Breast epithelium (tissue), 4 donors: ENCODE measurements around the gene KRTAP10-10. TPM values are rescaled to one million over a fixed set of nuclear protein-coding genes. Genes with fewer than 3 reads are reported as not detected.
"Not testable (repeated sequence)": the region's sequence is repeated elsewhere in the genome, so short reads cannot be mapped to it uniquely, and the experiment has no call there.

Source experiments
- DNase-seq, 2 donors: peaks; one replicate each; pipeline ENCODE4 v3.0.0-alpha.2; 2019; ENCODE audit warnings: low spot score in 2 of 2
- H3K27ac ChIP-seq, 2 donors: fragments of 200-600 bp; sonication (generic) in 1 of 2; one replicate each; pipeline ENCODE4 v1.5.1; 2016 to 2019; ENCODE audit warnings: mild to moderate bottlenecking in 1 of 2
- H3K27me3 ChIP-seq, 2 donors: fragments of 200-600 bp; sonication (generic) in 1 of 2; one replicate each; pipeline versions ENCODE4 v1.5.1 to v1.6.0; 2017 to 2019; ENCODE audit warnings: control low read depth in 1 of 2, mild to moderate bottlenecking in 1 of 2
- H3K36me3 ChIP-seq: fragments of 200-600 bp; one replicate; pipeline ENCODE4 v1.5.1; 2019
- H3K4me1 ChIP-seq, 2 donors: fragments of 200-600 bp; sonication (generic); one replicate each; pipeline ENCODE4 v1.5.1; 2016 to 2019; ENCODE audit warnings: control low read depth in 1 of 2
- H3K4me3 ChIP-seq, 3 donors: fragments of 200-600 bp; sonication (generic); 1 replicate in 2 of 3; 2 replicates in 1 of 3; pipeline ENCODE4 v1.5.1; 2016 to 2019; ENCODE audit warnings: mild to moderate bottlenecking in 3 of 3, moderate library complexity in 2 of 3
- H3K9me3 ChIP-seq, 2 donors: fragments of 200-600 bp; sonication (generic) in 1 of 2; one replicate each; pipeline ENCODE4 v1.5.1; 2016 to 2019; ENCODE audit warnings: control low read depth in 1 of 2
- CTCF ChIP-seq, 3 donors: fragments of 450-650 bp; IDR thresholded peaks; one replicate each; pipeline ENCODE4 v1.5.1; 2016 to 2017; ENCODE audit warnings: antibody characterized with exemption in 3 of 3, mild to moderate bottlenecking in 3 of 3, moderate library complexity in 3 of 3
- POLR2A ChIP-seq: fragments of 450-650 bp; IDR thresholded peaks from one replicate; pipeline ENCODE4 v1.6.1; 2016; ENCODE audit warnings: antibody characterized with exemption, mild to moderate bottlenecking, moderate library complexity
- POLR2AphosphoS5 ChIP-seq, 3 donors: sonication (generic); formaldehyde crosslinking; IDR thresholded peaks; one replicate each; pipeline ENCODE4 v1.6.1; 2017; ENCODE audit warnings: antibody characterized with exemption in 3 of 3
- intact Hi-C: fragments of 100-400 bp; cut with DNase I; formaldehyde crosslinking; loops from one replicate; pipeline ENCODE4 v1.15.1; 2023; ENCODE audit warnings: low total_unique reads
- total RNA-seq, 3 donors: library from RNA; depleted of rRNA; stranded (reverse); fragments of >200 nt; gene quantifications; one replicate each; pipeline ENCODE4 v1.1.0, GENCODE V29; 2016

Gene KRTAP10-10
- total RNA-seq, 3 donors from 2014 or later: not detected

GRCh38 chr21:44596068-44596725 lies 41.0 kb upstream of the KRTAP10-10 start:
- intact Hi-C loops: no loop called here
- Histone ChIP-seq H3K9me3 (peaks cover 0 to 7% of the 10 kb centered on the region in 2 donors), H3K4me3 (no peak overlapping the region), H3K27me3 (peaks cover 0 to 47% of the 10 kb centered on the region in 2 donors), H3K4me1 (no peaks in the 10 kb centered on the region), H3K27ac (no peak overlapping the region), H3K36me3 (no peaks in the 10 kb centered on the region)
- TF ChIP-seq CTCF (IDR thresholded peaks at IDR 0.05) (no peak), POLR2A (no peak)
- no peak for DNase-seq

GRCh38 chr21:44598061-44598460 lies 39.1 kb upstream of the KRTAP10-10 start:
- Histone ChIP-seq H3K27ac (no peak overlapping the region), H3K4me3 (no peak overlapping the region), H3K4me1 (no peaks in the 10 kb centered on the region), H3K27me3 (peaks cover 0 to 50% of the 10 kb centered on the region in 2 donors), H3K9me3 (peaks cover 0 to 7% of the 10 kb centered on the region in 2 donors), H3K36me3 (no peaks in the 10 kb centered on the region)
- DNase-seq: no peak
- TF ChIP-seq CTCF (IDR thresholded peaks at IDR 0.05) (no peak), POLR2A (no peak), POLR2AphosphoS5 (IDR thresholded peaks at IDR 0.05) (no peak)
- intact Hi-C loops: no loop called here

- no peaks in the 10 kb centered on the region for H3K36me3 ChIP-seq
- peaks cover 0 to 60% of the 10 kb centered on the region in 2 donors for H3K27me3 ChIP-seq
- H3K4me3 ChIP-seq: no peak overlapping the region
- no peak for DNase-seq
- H3K9me3 ChIP-seq: peaks cover 0 to 10% of the 10 kb centered on the region in 2 donors
- no peaks in the 10 kb centered on the region for H3K4me1 ChIP-seq
- TF ChIP-seq POLR2A (no peak), POLR2AphosphoS5 (IDR thresholded peaks at IDR 0.05) (no peak), CTCF (IDR thresholded peaks at IDR 0.05) (no peak)
- H3K27ac ChIP-seq: no peak overlapping the region
- intact Hi-C loops: no loop called here
Measured at GRCh38 chr21:44599264-44600029, 37.7 kb upstream of the KRTAP10-10 start.

GRCh38 chr21:44600118-44600978 lies 36.8 kb upstream of the KRTAP10-10 start, which contains the start of gene KRTAP10-7:
Gene KRTAP10-7 (plus strand): TSS chr21:44600597. CDS start chr21:44600622, 25 bp downstream.
- Histone ChIP-seq H3K27me3 (peaks cover 0 to 60% of the 10 kb centered on the region in 2 donors), H3K9me3 (peaks cover 0 to 12% of the 10 kb centered on the region in 2 donors)
- H3K4me1 ChIP-seq, H3K27ac ChIP-seq, DNase-seq, intact Hi-C loops, H3K4me3 ChIP-seq, H3K36me3 ChIP-seq: not testable (repeated sequence)

- H3K36me3 ChIP-seq, H3K4me3 ChIP-seq, H3K27ac ChIP-seq, H3K4me1 ChIP-seq, DNase-seq, intact Hi-C loops: not testable (repeated sequence)
- peaks cover 0 to 56% of the 10 kb centered on the region in 2 donors for H3K27me3 ChIP-seq
- H3K9me3 ChIP-seq: peaks cover 0 to 12% of the 10 kb centered on the region in 2 donors
Measured at GRCh38 chr21:44601091-44601490, 36.1 kb upstream of the KRTAP10-10 start.
